ENCODE data around the gene MGAT3.

MGAT3 gene

GRCh38 chr22:39528681-39529486, 72.1 kb downstream of the MGAT3 start (continued):
- TF ChIP-seq ZBTB10 (tag by site-specific recombination; IDR thresholded peaks at IDR 0.05): 0 out of 2 replicates have a peak, but pooled peaks have one; percentile 25
- TF ChIP-seq ZBTB11 (tag by site-specific recombination; conservative IDR thresholded peaks at IDR 0.05; ENCODE audit: low read depth): peak; percentile 71
- TF ChIP-seq HOXD13 (CRISPR knock-in tag; IDR thresholded peaks at IDR 0.05; ENCODE audit: borderline replicate concordance): no peak
- no peak for TF ChIP-seq ZNF133 (tag by site-specific recombination; IDR thresholded peaks at IDR 0.05)
- no peak for TF ChIP-seq ZNF610 (tag by site-specific recombination; IDR thresholded peaks at IDR 0.05; ENCODE audit: borderline replicate concordance)
- no peak for TF ChIP-seq MEIS1 (CRISPR knock-in tag; IDR thresholded peaks at IDR 0.05; ENCODE audit: borderline replicate concordance)
- TF ChIP-seq ZNF529 (tag by site-specific recombination; IDR thresholded peaks at IDR 0.05; ENCODE audit: insufficient replicate concordance): no peak
- TF ChIP-seq ZNF792 (tag by site-specific recombination; IDR thresholded peaks at IDR 0.05): no peak
- TF ChIP-seq ZNF184 (tag by site-specific recombination; IDR thresholded peaks at IDR 0.05): peak; percentile 92
- no peak for TF ChIP-seq ZNF175 (tag by site-specific recombination; IDR thresholded peaks at IDR 0.05)
- no peak for TF ChIP-seq MYNN (tag by site-specific recombination; IDR thresholded peaks at IDR 0.05; ENCODE audit: borderline replicate concordance)
- TF ChIP-seq YY1 (tag by site-specific recombination; IDR thresholded peaks at IDR 0.05): peak; percentile 72
- no peak for TF ChIP-seq ZNF530 (tag by site-specific recombination; IDR thresholded peaks at IDR 0.05; ENCODE audit: low read depth)
- no peak for TF ChIP-seq ZNF843 (tag by site-specific recombination; IDR thresholded peaks at IDR 0.05)
- TF ChIP-seq ZNF585B (tag by site-specific recombination; IDR thresholded peaks at IDR 0.05): no peak
- TF ChIP-seq ZNF354C (tag by site-specific recombination; IDR thresholded peaks at IDR 0.05; ENCODE audit: borderline replicate concordance, low read depth): no peak
- TF ChIP-seq ZIC2 (tag by site-specific recombination; IDR thresholded peaks at IDR 0.05): peak; percentile 83
- TF ChIP-seq SETDB1 (IDR thresholded peaks at IDR 0.05; ENCODE audit: insufficient read length, low read length): no peak
- TF ChIP-seq ZBTB21 (tag by site-specific recombination; IDR thresholded peaks at IDR 0.05): peak; percentile 75
- peak; percentile 39; the same call in 1 of the 2 replicates for TF ChIP-seq ZNF121 (tag by site-specific recombination; IDR thresholded peaks at IDR 0.05)
- TF ChIP-seq ZNF488 (tag by site-specific recombination; IDR thresholded peaks at IDR 0.05): no peak
- TF ChIP-seq KLF1 (tag by site-specific recombination; IDR thresholded peaks at IDR 0.05): peak; percentile 49; the same call in 1 of the 2 replicates
- TF ChIP-seq ZNF449 (tag by site-specific recombination; IDR thresholded peaks at IDR 0.05): peak; percentile 53; the same call in 1 of the 2 replicates
- no peak for TF ChIP-seq ZNF521 (tag by site-specific recombination; IDR thresholded peaks at IDR 0.05)
- TF ChIP-seq PBX3 (CRISPR knock-in tag; IDR thresholded peaks at IDR 0.05): peak; percentile 77; the same call in 1 of the 2 replicates
- peak; percentile 100 for TF ChIP-seq CTCF (tag by site-specific recombination; IDR thresholded peaks at IDR 0.05)
- TF ChIP-seq ZNF747 (tag by site-specific recombination; IDR thresholded peaks at IDR 0.05): no peak
